Mucosa of descending colon (tissue), 3 donors: ENCODE measurements around the gene SASH1. TPM values are rescaled to one million over a fixed set of nuclear protein-coding genes. Genes with fewer than 3 reads are reported as not detected.

Experiments
- ATAC-seq: fragments of 200-7000 bp; cut with Tn5 transposase; one replicate; pipeline ENCODE4 v1.9.1; 2020; ENCODE audit warnings: mild to moderate bottlenecking, moderate library complexity
- DNase-seq, 3 donors: peaks; one replicate each; pipeline ENCODE4 v3.0.0-alpha.2; 2020
- H3K36me3 ChIP-seq: fragments of 200-600 bp; one replicate; pipeline ENCODE4 v1.8.0; 2021; ENCODE audit warnings: low read depth, mild to moderate bottlenecking
- H3K4me1 ChIP-seq: fragments of 200-600 bp; one replicate; pipeline ENCODE4 v1.8.0; 2021; ENCODE audit warnings: low read depth, mild to moderate bottlenecking
- H3K4me3 ChIP-seq: fragments of 200-600 bp; one replicate; pipeline ENCODE4 v1.8.0; 2021; ENCODE audit warnings: mild to moderate bottlenecking
- H3K9me3 ChIP-seq: fragments of 200-600 bp; one replicate; pipeline ENCODE4 v1.8.0; 2021; ENCODE audit warnings: mild to moderate bottlenecking
- intact Hi-C, 2 donors: fragments of 100-400 bp; cut with DNase I in 1 of 2; cut with micrococcal nuclease in 1 of 2; formaldehyde crosslinking; loops; one replicate each; pipeline versions ENCODE4 v1.11.0 to v1.11.1; 2022; cut with DNase I, micrococcal nuclease
- total RNA-seq, 3 donors: library from RNA; stranded (reverse); fragmentation: NEBNext Ultra II Directional in 2 of 3; extraction: Animal tissue kit (Norgen Biotek cat#: 25700) in 2 of 3; gene quantifications; one replicate each; pipeline versions ENCODE4 v1.2.1 to v1.2.4, GENCODE V29; 2021 to 2023
- TF ChIP-seq, protein P1 (sequence below): fragments of 200-600 bp; IDR thresholded peaks from one replicate; pipeline ENCODE4 v1.8.0; 2022; ENCODE audit warnings: antibody characterized with exemption, mild to moderate bottlenecking
- donor health status: DM: no; HTN: no; CAD: no; lungs with moderate emphysema.
- donor health status: DM: no; HTN: no; CAD: no.
- donor health status: DM: no; HTN: yes; CAD: no.

SASH1 gene
- total RNA-seq, 3 donors from 2014 or later: 20.5 to 47.3 (median 22.9) TPM

DNA sequence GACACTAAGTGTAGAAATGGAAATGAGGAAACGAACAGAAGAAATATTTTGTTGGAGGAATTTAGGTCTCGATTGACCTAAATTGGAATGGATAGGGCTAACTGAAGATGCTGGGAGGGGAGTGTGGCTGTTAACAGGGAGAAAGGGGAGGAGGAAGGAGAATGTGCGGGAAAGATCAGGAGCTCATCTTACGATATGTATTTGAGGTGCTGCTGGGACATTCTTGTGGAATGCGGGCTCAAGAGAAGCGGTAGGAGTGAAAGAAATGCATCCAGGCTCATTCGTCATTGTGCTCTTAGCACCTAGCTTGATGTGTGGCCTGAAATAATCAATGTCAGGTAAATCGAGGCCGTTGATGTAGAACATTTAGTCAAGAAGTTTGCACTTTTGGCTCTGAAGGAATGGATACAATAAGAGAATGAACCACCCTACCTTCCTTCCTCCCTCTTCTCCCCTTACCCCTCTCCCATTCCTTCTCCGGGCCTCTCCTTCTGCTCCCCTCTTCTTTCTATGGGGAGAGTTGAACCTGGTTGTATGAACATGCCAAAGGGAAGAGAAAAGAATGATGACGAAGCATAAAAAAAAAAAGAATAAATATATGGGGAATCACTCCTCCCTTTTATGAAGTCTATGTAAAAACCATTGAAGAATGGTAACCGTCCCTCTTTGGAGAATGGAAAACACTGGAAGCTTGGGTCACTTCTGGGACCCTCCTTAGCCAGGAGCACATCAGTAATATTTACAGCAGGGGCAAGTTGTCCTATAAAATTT is 70.9 kb downstream of the SASH1 start:
- TF ChIP-seq, protein P1, sequence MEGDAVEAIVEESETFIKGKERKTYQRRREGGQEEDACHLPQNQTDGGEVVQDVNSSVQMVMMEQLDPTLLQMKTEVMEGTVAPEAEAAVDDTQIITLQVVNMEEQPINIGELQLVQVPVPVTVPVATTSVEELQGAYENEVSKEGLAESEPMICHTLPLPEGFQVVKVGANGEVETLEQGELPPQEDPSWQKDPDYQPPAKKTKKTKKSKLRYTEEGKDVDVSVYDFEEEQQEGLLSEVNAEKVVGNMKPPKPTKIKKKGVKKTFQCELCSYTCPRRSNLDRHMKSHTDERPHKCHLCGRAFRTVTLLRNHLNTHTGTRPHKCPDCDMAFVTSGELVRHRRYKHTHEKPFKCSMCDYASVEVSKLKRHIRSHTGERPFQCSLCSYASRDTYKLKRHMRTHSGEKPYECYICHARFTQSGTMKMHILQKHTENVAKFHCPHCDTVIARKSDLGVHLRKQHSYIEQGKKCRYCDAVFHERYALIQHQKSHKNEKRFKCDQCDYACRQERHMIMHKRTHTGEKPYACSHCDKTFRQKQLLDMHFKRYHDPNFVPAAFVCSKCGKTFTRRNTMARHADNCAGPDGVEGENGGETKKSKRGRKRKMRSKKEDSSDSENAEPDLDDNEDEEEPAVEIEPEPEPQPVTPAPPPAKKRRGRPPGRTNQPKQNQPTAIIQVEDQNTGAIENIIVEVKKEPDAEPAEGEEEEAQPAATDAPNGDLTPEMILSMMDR: no peak
- Histone ChIP-seq H3K36me3 (no peaks in the 10 kb centered on the region), H3K4me1 (no peaks in the 10 kb centered on the region), H3K9me3 (no peaks in the 10 kb centered on the region), H3K4me3 (no peak overlapping the region)
- DNase-seq (no peak), ATAC-seq (no peak)
- intact Hi-C loops: no loop called here

DNA sequence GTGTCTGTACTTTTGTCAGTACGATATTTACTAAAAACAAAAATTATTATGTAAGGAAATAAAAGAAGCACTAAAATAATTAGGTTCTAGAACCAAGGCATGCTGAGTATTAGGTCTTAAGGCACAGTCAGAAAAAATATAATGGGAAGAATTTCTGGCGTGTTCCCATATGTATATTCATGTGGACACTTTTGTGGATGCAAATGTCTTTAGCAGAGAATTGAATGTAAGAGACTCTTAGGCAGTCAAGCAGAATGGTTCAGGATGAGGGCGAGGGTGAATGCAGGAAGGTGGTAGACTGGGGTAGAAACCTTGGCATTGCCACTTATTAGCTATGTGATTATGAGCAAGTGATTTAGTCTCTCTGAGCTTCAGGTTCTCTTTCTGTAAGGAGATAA is 71.5 kb downstream of the SASH1 start:
- DNase-seq (no peak), ATAC-seq (no peak)
- Histone ChIP-seq H3K4me3 (no peak overlapping the region), H3K9me3 (no peaks in the 10 kb centered on the region), H3K4me1 (no peaks in the 10 kb centered on the region), H3K36me3 (no peaks in the 10 kb centered on the region)
- intact Hi-C loops: no loop called here
- TF ChIP-seq, protein P1: no peak

DNA sequence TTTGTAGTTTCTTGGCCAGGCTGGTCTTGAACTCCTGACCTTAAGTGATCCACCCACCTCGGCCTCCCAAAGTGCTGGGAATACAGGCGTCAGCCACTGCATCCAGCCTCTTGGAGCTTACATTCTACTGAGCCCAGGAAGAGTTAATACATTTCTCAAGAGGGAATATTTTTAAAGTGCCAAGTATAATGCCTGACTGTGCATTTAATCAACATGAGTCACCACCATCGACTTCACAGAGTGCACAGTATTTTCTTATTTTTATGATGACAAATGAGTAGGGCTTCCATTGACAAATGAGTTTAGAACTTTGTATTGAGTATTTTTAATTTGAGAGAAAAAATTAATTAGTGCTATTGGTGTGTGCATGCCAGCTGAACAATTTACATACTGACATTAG is 72.2 kb downstream of the SASH1 start:
- DNase-seq (no peak), ATAC-seq (no peak)
- H3K9me3 ChIP-seq: no peaks in the 10 kb centered on the region
- H3K36me3 ChIP-seq: no peaks in the 10 kb centered on the region
- no peaks in the 10 kb centered on the region for H3K4me1 ChIP-seq
- H3K4me3 ChIP-seq: no peak overlapping the region
- TF ChIP-seq, protein P1: no peak
- intact Hi-C loops: no loop called here

DNA sequence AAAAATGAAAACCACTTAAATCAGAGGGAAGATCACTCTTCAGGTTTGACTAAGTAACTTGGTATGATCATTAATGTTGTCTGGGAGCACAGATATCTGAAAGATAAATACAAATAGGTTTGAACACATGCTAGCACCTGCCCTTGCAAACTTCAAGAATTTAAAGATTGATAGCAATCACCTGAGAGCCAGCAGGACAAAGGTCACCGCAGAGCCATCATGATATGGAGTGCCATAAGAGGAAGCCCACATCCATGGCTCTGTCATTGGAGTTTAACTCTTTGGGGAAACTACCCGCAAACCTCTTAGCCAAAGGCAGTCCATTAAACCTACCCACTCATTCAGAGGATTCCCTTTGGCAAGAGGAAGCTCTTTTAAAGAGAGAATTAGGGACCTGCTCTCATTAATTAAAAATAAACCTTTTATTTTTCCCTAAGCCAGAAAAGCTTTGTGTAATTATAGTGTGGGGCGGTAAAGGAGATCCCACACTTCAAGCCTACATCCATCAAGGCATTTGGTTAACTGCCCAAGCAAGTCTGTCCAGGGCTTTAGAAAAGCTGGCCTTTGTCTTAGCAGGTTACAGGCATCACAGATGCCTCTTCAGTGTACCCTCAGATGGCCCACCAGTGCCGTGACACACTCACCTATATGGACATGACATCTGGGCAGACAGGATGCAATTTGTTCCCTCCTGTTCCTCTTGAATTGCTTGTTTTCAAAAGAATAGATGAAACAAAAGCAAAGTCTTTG is 73.0 kb downstream of the SASH1 start:
- ATAC-seq: no peak
- Histone ChIP-seq H3K36me3 (no peaks in the 10 kb centered on the region), H3K4me1 (no peaks in the 10 kb centered on the region), H3K4me3 (no peak overlapping the region), H3K9me3 (no peaks in the 10 kb centered on the region)
- no peak for DNase-seq
- intact Hi-C loops: no loop called here
- TF ChIP-seq, protein P1: no peak

DNA sequence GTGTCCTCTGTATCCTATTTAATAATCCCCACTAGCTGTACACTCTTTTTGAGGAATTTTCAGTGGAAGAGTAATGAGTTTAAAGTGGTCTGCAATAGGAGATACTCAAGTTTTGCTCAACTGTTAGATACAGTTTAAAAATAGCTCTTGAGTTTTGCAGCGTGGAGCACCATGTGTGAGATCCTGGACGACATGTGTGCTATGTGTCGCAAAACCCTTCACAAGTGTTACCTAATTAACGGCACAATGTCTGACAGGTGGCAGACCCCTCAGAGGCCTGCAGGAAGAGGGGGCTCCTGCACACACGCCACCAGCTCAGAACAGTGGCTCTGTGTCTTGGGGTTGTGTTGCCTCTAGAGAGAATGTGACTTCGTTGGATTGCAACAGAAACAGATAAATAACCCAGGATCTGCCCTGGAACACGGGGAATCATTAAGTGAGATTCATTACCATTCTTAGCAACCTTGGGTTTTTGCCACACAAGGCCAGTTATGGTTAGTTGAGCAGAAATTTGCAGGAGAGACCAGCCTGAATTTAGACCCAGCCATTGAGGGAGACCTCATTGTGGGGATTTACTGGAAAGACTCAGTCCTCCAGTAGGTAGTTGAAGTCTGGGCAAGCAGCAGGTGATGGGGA is 73.8 kb downstream of the SASH1 start:
- intact Hi-C loops: no loop called here
- H3K4me1 ChIP-seq: no peaks in the 10 kb centered on the region
- ATAC-seq: no peak
- H3K9me3 ChIP-seq: no peaks in the 10 kb centered on the region
- H3K4me3 ChIP-seq: no peak overlapping the region
- TF ChIP-seq, protein P1: no peak
- no peaks in the 10 kb centered on the region for H3K36me3 ChIP-seq
- DNase-seq: no peak
